Glutamatergic neuron (in vitro differentiated cells): ENCODE results near the gene PALLD. TPM values are rescaled to one million over a fixed set of nuclear protein-coding genes. Genes with fewer than 3 reads are reported as not detected.

ENCODE experiments used
- DNase-seq: peaks from one replicate; pipeline ENCODE4 v3.0.0; 2022
- H3K27ac Mint-ChIP-seq: one replicate; pipeline ENCODE4 v1.8.0; 2020; ENCODE audit warnings: mild to moderate bottlenecking, mixed read lengths, inconsistent platforms; ENCODE audit not compliant: unreplicated experiment
- H3K27me3 Mint-ChIP-seq: one replicate; pipeline ENCODE4 v1.8.0; 2020; ENCODE audit warnings: mild to moderate bottlenecking, moderate library complexity, mixed read lengths, inconsistent platforms; ENCODE audit not compliant: unreplicated experiment
- H3K36me3 Mint-ChIP-seq: one replicate; pipeline ENCODE4 v1.8.0; 2020; ENCODE audit warnings: mild to moderate bottlenecking, mixed read lengths, inconsistent platforms; ENCODE audit not compliant: unreplicated experiment
- H3K4me1 Mint-ChIP-seq: one replicate; pipeline ENCODE4 v1.8.0; 2020; ENCODE audit warnings: mild to moderate bottlenecking, low read depth, mixed read lengths, inconsistent platforms; ENCODE audit not compliant: unreplicated experiment
- H3K4me3 Mint-ChIP-seq: one replicate; pipeline ENCODE4 v1.8.0; 2020; ENCODE audit warnings: mild to moderate bottlenecking, mixed read lengths, inconsistent platforms; ENCODE audit not compliant: unreplicated experiment
- H3K9me3 Mint-ChIP-seq: one replicate; pipeline ENCODE4 v1.8.0; 2020; ENCODE audit warnings: mild to moderate bottlenecking, moderate library complexity, mixed read lengths, inconsistent platforms; ENCODE audit not compliant: unreplicated experiment
- total RNA-seq: library from RNA; stranded (reverse); fragmentation: NEBNext Ultra II Directional; extraction: Animal tissue kit (Norgen Biotek cat#: 25700); gene quantifications from one replicate; pipeline ENCODE4 v1.2.1, GENCODE V29; 2021; ENCODE audit not compliant: unreplicated experiment
- TF ChIP-seq, protein P1 (sequence below): fragments of 200-600 bp; sonication (generic); IDR thresholded peaks from one replicate; pipeline ENCODE4 v1.5.0; 2021; ENCODE audit not compliant: partially characterized antibody, unreplicated experiment

Gene PALLD
- total RNA-seq, 1 donor from 2014 or later = 37.5 TPM

DNA sequence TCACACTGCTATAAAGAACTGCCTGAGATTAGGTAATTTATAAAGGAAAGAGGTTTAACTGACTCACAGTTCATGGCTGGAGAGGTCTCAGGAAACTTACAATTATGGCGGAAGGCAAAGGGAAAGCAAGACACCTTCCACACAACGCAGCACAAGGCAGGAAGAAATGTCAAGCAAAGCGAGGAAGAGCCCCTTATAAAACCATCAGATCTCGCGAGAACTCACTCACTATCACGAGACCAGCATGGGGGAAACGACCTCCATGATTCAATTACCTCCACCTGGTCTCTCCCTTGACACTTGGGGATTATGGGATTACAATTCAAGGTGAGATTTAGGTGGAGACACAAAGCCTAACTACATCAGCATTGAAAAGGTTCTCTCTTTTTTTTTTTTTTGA lies 39.6 kb downstream of the PALLD start:
- Mint-ChIP-seq H3K4me3 (no peak overlapping the region), H3K36me3 (no peaks in the 10 kb centered on the region), H3K27ac (no peak overlapping the region), H3K4me1 (no peaks in the 10 kb centered on the region), H3K27me3 (no peaks in the 10 kb centered on the region), H3K9me3 (no peaks in the 10 kb centered on the region)
- TF ChIP-seq, protein P1, sequence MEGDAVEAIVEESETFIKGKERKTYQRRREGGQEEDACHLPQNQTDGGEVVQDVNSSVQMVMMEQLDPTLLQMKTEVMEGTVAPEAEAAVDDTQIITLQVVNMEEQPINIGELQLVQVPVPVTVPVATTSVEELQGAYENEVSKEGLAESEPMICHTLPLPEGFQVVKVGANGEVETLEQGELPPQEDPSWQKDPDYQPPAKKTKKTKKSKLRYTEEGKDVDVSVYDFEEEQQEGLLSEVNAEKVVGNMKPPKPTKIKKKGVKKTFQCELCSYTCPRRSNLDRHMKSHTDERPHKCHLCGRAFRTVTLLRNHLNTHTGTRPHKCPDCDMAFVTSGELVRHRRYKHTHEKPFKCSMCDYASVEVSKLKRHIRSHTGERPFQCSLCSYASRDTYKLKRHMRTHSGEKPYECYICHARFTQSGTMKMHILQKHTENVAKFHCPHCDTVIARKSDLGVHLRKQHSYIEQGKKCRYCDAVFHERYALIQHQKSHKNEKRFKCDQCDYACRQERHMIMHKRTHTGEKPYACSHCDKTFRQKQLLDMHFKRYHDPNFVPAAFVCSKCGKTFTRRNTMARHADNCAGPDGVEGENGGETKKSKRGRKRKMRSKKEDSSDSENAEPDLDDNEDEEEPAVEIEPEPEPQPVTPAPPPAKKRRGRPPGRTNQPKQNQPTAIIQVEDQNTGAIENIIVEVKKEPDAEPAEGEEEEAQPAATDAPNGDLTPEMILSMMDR = no peak
- no peak for DNase-seq

DNA sequence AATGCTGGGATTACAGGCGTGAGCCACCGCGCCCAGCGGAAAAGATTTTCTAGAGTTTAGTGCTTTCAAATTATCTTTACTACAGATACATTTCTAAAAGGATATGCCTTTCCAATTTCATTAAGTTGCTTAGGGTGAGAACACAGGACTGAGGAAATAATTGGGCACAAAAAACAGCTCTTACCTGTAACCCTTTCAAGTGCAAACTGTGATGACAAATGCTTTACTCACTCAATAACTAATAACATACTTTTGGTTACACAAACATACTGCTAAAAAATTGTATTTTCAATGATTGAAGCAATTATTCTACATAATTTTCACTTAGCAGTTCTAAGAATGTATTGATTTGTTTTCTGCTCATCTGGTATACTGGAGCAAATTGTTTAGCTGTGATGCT lies 40.2 kb downstream of the PALLD start:
- Mint-ChIP-seq H3K4me1 (no peaks in the 10 kb centered on the region), H3K9me3 (no peaks in the 10 kb centered on the region), H3K36me3 (no peaks in the 10 kb centered on the region), H3K4me3 (no peak overlapping the region), H3K27ac (no peak overlapping the region), H3K27me3 (no peaks in the 10 kb centered on the region)
- TF ChIP-seq, protein P1 = no peak
- DNase-seq = no peak

DNA sequence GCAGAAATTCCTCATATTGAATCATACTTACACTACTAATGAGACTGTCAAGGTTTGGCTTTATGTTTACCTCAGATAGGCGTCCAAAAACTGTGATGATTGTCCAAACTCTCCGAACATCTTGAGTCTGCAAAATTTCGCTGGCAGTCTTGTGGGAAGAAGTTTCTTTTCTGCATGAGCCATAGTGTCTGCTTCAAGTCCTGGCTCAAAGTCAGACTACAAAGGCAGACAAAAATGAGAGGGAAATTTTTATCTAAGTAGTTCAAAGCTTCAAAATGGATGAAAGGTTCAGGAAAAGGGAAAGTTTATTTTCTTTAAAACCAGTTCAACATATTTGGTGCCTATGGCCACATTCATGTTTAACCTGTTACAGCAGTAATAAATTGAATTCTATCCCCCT lies 40.7 kb downstream of the PALLD start:
- no peak overlapping the region for H3K4me3 Mint-ChIP-seq
- H3K27ac Mint-ChIP-seq = no peak overlapping the region
- DNase-seq = no peak
- no peaks in the 10 kb centered on the region for H3K9me3 Mint-ChIP-seq
- no peaks in the 10 kb centered on the region for H3K4me1 Mint-ChIP-seq
- TF ChIP-seq, protein P1 = no peak
- no peaks in the 10 kb centered on the region for H3K27me3 Mint-ChIP-seq
- H3K36me3 Mint-ChIP-seq = no peaks in the 10 kb centered on the region

DNA sequence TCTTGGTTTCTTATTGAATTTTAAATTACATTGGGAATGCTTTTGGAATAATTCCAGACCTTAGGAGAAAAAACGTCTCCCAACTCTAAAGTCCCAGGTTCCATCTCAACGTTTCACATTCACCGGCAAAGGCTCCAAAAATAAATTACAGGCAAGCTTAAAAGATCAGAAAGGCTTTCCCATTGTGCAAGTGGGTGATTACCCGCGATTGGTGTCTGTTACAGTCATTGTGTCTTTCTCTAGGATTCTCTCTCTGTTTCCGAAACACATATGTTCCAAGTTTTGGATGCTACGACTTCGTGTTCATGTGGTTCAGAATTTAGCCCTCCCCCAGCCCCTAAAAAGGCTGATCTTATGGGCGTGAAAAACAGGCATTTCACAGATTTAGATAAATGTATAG lies 41.8 kb downstream of the PALLD start:
- H3K4me3 Mint-ChIP-seq = no peak overlapping the region
- H3K9me3 Mint-ChIP-seq = no peaks in the 10 kb centered on the region
- no peak overlapping the region for H3K27ac Mint-ChIP-seq
- H3K4me1 Mint-ChIP-seq = no peaks in the 10 kb centered on the region
- no peaks in the 10 kb centered on the region for H3K36me3 Mint-ChIP-seq
- TF ChIP-seq, protein P1 = no peak
- no peaks in the 10 kb centered on the region for H3K27me3 Mint-ChIP-seq
- no peak for DNase-seq

DNA sequence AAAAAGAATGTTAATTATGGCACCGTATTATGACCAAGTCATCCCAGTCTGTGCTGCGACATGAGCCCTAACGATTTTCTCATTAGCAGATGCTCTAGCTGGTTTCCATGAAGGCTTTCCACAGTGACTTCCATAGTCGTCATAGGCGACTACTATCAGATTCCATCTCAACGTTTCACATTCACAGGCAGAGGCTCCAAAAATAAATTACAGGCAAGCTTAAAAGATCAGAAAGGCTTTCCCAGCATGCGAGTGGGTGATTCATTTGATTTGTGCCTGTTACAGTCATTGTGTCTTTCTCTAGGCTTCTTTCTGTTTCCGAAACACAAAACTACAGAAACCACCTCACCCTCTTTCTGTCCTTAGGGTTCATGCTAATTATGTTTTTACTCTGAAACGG lies 43.2 kb downstream of the PALLD start:
- H3K4me3 Mint-ChIP-seq = no peak overlapping the region
- DNase-seq = no peak
- H3K36me3 Mint-ChIP-seq = no peaks in the 10 kb centered on the region
- H3K9me3 Mint-ChIP-seq = no peaks in the 10 kb centered on the region
- TF ChIP-seq, protein P1 = no peak
- no peak overlapping the region for H3K27ac Mint-ChIP-seq
- no peaks in the 10 kb centered on the region for H3K4me1 Mint-ChIP-seq
- H3K27me3 Mint-ChIP-seq = no peaks in the 10 kb centered on the region
